Measurements from ENCODE around the gene HSF2. TPM values are rescaled to one million over a fixed set of nuclear protein-coding genes. Genes with fewer than 3 reads are reported as not detected.

Gene HSF2
- polyA plus RNA-seq, 2 of the 4 experiments (the other 2 are of a cell fraction), result 9.2 to 25.9 TPM

GRCh38 chr6:122408240-122408639 lies 8.8 kb downstream of the HSF2 start:
- CTCF ChIA-PET, result no interaction called here
- no peak for ATAC-seq
- Histone ChIP-seq H3K4me2 (no peak overlapping the region), H3K9me3 (no peaks in the 10 kb centered on the region), H3K27ac (no peak overlapping the region), H3K4me3 (no peak overlapping the region), H3K4me1 (no peaks in the 10 kb centered on the region)
- no peak for DNase-seq (ENCODE audit: low read depth in 1 of 2, low spot score in 1 of 2)
- POLR2A ChIA-PET, result interaction anchor here (0.7 kb wide), 1 partner anchor 9 kb away, joined by 3 read pairs; the partner anchor contains the start of gene HSF2
- TF ChIP-seq MAFK (IDR thresholded peaks at IDR 0.05; ENCODE audit: partially characterized antibody) (peak; percentile 7), GATA3 (IDR thresholded peaks at IDR 0.05; ENCODE audit: borderline replicate concordance) (no peak)
- FAIRE-seq, result no peak
- WGBS (ENCODE audit: missing lambda C conversion rate), result 84% methylated on average over 1 of the region's 1 CpG

- CTCF ChIA-PET, result no interaction called here
- FAIRE-seq, result no peak
- ATAC-seq, result no peak
- DNase-seq (ENCODE audit: low read depth in 1 of 2, low spot score in 1 of 2), result no peak
- no peak overlapping the region for H3K4me3 ChIP-seq
- H3K4me2 ChIP-seq, result no peak overlapping the region
- no peak overlapping the region for H3K27ac ChIP-seq
- WGBS (ENCODE audit: missing lambda C conversion rate), result 86% methylated on average over 6 of the region's 6 CpGs
- TF ChIP-seq MAFK (IDR thresholded peaks at IDR 0.05; ENCODE audit: partially characterized antibody) (no peak), CTCF (IDR thresholded peaks at IDR 0.05) (no peak), MAX (IDR thresholded peaks at IDR 0.05) (no peak), NR3C1 (IDR thresholded peaks at IDR 0.05) (no peak), ZC3H11A (IDR thresholded peaks at IDR 0.05) (no peak), PHF8 (IDR thresholded peaks at IDR 0.05; ENCODE audit: borderline replicate concordance, low read depth) (no peak), NPAS2 (CRISPR knock-in tag; IDR thresholded peaks at IDR 0.05; ENCODE audit: borderline replicate concordance) (no peak), MYC (IDR thresholded peaks at IDR 0.05; ENCODE audit: borderline replicate concordance, low read length) (no peak), CHD2 (IDR thresholded peaks at IDR 0.05; ENCODE audit: low read length, partially characterized antibody) (no peak), TFCP2L1 (CRISPR knock-in tag; IDR thresholded peaks at IDR 0.05) (no peak), RARB (CRISPR knock-in tag; IDR thresholded peaks at IDR 0.05) (no peak), BHLHE40 (IDR thresholded peaks at IDR 0.05; ENCODE audit: low read depth, low read length) (no peak), SMC3 (IDR thresholded peaks at IDR 0.05) (no peak), POLR2AphosphoS2 (conservative IDR thresholded peaks at IDR 0.05; ENCODE audit: low read length) (no peak)
- H3K9me3 ChIP-seq, result no peaks in the 10 kb centered on the region
- POLR2A ChIA-PET, result interaction anchor here (0.7 kb wide), 1 partner anchor 9 kb away, joined by 3 read pairs; the partner anchor contains the start of gene HSF2
- no peaks in the 10 kb centered on the region for H3K4me1 ChIP-seq
Observed at GRCh38 chr6:122408702-122409458, 9.4 kb downstream of the HSF2 start.

- Histone ChIP-seq H3K27ac (no peak overlapping the region), H3K4me3 (no peak overlapping the region), H3K4me2 (no peak overlapping the region), H3K4me1 (no peaks in the 10 kb centered on the region), H3K9me3 (no peaks in the 10 kb centered on the region)
- TF ChIP-seq ZC3H11A (IDR thresholded peaks at IDR 0.05), result no peak
- TF ChIP-seq MYC (IDR thresholded peaks at IDR 0.05; ENCODE audit: borderline replicate concordance, low read length), result no peak
- no peak for TF ChIP-seq SREBF2 (IDR thresholded peaks at IDR 0.05)
- TF ChIP-seq NFE2L2 (conservative IDR thresholded peaks at IDR 0.05; ENCODE audit: low read length), result no peak
- TF ChIP-seq HEYL (CRISPR knock-in tag; IDR thresholded peaks at IDR 0.05), result no peak
- no peak for TF ChIP-seq HOXB13 (CRISPR knock-in tag; IDR thresholded peaks at IDR 0.05; ENCODE audit: low read depth)
- no peak for TF ChIP-seq RNF2 (IDR thresholded peaks at IDR 0.05; ENCODE audit: borderline replicate concordance, low read depth)
- no peak for FAIRE-seq
- CTCF ChIA-PET, result no interaction called here
- POLR2A ChIA-PET, result no interaction called here
- no peak for DNase-seq (ENCODE audit: low read depth in 1 of 2, low spot score in 1 of 2)
- ATAC-seq, result no peak
Observed at GRCh38 chr6:122412001-122412400, 12.5 kb downstream of the HSF2 start.
